KOPT-K1 (cell line): ENCODE data around the gene MRPS15.
"Not testable (repeated sequence)": the region's sequence is repeated elsewhere in the genome, so short reads cannot be mapped to it uniquely, and the experiment has no call there.

ENCODE experiments used
- H3K27ac ChIP-seq: fragments of 200-600 bp; sonication (generic); 2 replicates; pipeline ENCODE4 v1.5.1; 2016; ENCODE audit warnings: antibody characterized with exemption, mild to moderate bottlenecking, low read depth, low read length; ENCODE audit not compliant: poor library complexity, severe bottlenecking
- H3K36me3 ChIP-seq: fragments of 200-600 bp; sonication (generic); 2 replicates; pipeline ENCODE4 v1.5.1; 2017; ENCODE audit warnings: antibody characterized with exemption, mild to moderate bottlenecking, low read length, moderate library complexity; ENCODE audit not compliant: insufficient read depth
- H3K9me3 ChIP-seq: fragments of 200-600 bp; sonication (generic); 2 replicates; pipeline ENCODE4 v1.5.1; 2017; ENCODE audit warnings: antibody characterized with exemption, low read length, mild to moderate bottlenecking; ENCODE audit not compliant: insufficient read depth, poor library complexity, severe bottlenecking

The MRPS15 gene

GRCh38 chr1:36463803-36464604 lies at the start of gene MRPS15:
Gene MRPS15, minus strand, starts transcription at chr1:36464384. Its CDS starts 109 bp downstream, at chr1:36464275.
- peak within 1 kb of the TSS; percentile 86 for H3K27ac ChIP-seq
- H3K9me3 ChIP-seq = no peaks in the 10 kb centered on the region
- H3K36me3 ChIP-seq = peaks cover 36% of the 10 kb centered on the region

- Histone ChIP-seq H3K36me3 (no peaks in the 10 kb centered on the region), H3K9me3 (no peaks in the 10 kb centered on the region), H3K27ac (no peak overlapping the region)
Observed at GRCh38 chr1:36512842-36513241, 48.7 kb upstream of the MRPS15 start.

- Histone ChIP-seq H3K27ac (no peak overlapping the region), H3K9me3 (no peaks in the 10 kb centered on the region), H3K36me3 (no peaks in the 10 kb centered on the region)
Observed at GRCh38 chr1:36511804-36512798, 47.9 kb upstream of the MRPS15 start.

- not testable (repeated sequence) for H3K9me3 ChIP-seq, H3K27ac ChIP-seq, H3K36me3 ChIP-seq
Observed at GRCh38 chr1:36511220-36511619, 47.0 kb upstream of the MRPS15 start.

GRCh38 chr1:36510418-36510817 lies 46.2 kb upstream of the MRPS15 start:
- Histone ChIP-seq H3K27ac (no peak overlapping the region), H3K36me3 (no peaks in the 10 kb centered on the region), H3K9me3 (no peaks in the 10 kb centered on the region)

GRCh38 chr1:36508257-36508656 lies 44.1 kb upstream of the MRPS15 start:
- no peaks in the 10 kb centered on the region for H3K36me3 ChIP-seq
- H3K27ac ChIP-seq = no peak overlapping the region
- H3K9me3 ChIP-seq = no peaks in the 10 kb centered on the region

GRCh38 chr1:36506276-36506920 lies 42.2 kb upstream of the MRPS15 start:
- Histone ChIP-seq H3K36me3 (no peaks in the 10 kb centered on the region), H3K27ac (no peak overlapping the region), H3K9me3 (no peaks in the 10 kb centered on the region)

- Histone ChIP-seq H3K27ac (no peak overlapping the region), H3K36me3 (no peaks in the 10 kb centered on the region), H3K9me3 (no peaks in the 10 kb centered on the region)
Observed at GRCh38 chr1:36503733-36504132, 39.5 kb upstream of the MRPS15 start.

GRCh38 chr1:36503159-36503558 lies 39.0 kb upstream of the MRPS15 start:
- Histone ChIP-seq H3K9me3 (no peaks in the 10 kb centered on the region), H3K27ac (no peak overlapping the region), H3K36me3 (no peaks in the 10 kb centered on the region)

GRCh38 chr1:36502616-36503015 lies 38.4 kb upstream of the MRPS15 start:
- Histone ChIP-seq H3K27ac (no peak overlapping the region), H3K36me3 (no peaks in the 10 kb centered on the region), H3K9me3 (no peaks in the 10 kb centered on the region)

GRCh38 chr1:36501911-36502310 lies 37.7 kb upstream of the MRPS15 start:
- H3K27ac ChIP-seq, H3K9me3 ChIP-seq, H3K36me3 ChIP-seq: not testable (repeated sequence)

GRCh38 chr1:36497207-36497606 lies 33.0 kb upstream of the MRPS15 start:
- H3K36me3 ChIP-seq = no peaks in the 10 kb centered on the region
- no peak overlapping the region for H3K27ac ChIP-seq
- no peaks in the 10 kb centered on the region for H3K9me3 ChIP-seq

GRCh38 chr1:36494971-36495370 lies 30.8 kb upstream of the MRPS15 start:
- no peaks in the 10 kb centered on the region for H3K9me3 ChIP-seq
- no peaks in the 10 kb centered on the region for H3K36me3 ChIP-seq
- H3K27ac ChIP-seq = no peak overlapping the region

- H3K9me3 ChIP-seq = no peaks in the 10 kb centered on the region
Observed at GRCh38 chr1:36493524-36493923, 29.3 kb upstream of the MRPS15 start.

GRCh38 chr1:36492491-36492890 lies 28.3 kb upstream of the MRPS15 start:
- Histone ChIP-seq H3K9me3 (no peaks in the 10 kb centered on the region), H3K36me3 (no peaks in the 10 kb centered on the region), H3K27ac (no peak overlapping the region)

More at GRCh38 chr1:36493524-36493923, 29.3 kb upstream of the MRPS15 start:
- Histone ChIP-seq H3K27ac (no peak overlapping the region), H3K36me3 (no peaks in the 10 kb centered on the region)
